HK-2 (cell line): ENCODE results near the gene OVCH2.

Experiments used
- DNase-seq: peaks from one replicate; pipeline ENCODE4 v3.0.0-alpha.2; 2018; ENCODE audit not compliant: unreplicated experiment

The OVCH2 gene

GRCh38 chr11:7640816-7641215 lies 65.5 kb downstream of the OVCH2 start:
- no peak for DNase-seq

- DNase-seq = no peak
These were observed 66.6 kb downstream of the OVCH2 start for GRCh38 chr11:7639643-7640025.
